ENCODE results near the gene PIGN. TPM values are rescaled to one million over a fixed set of nuclear protein-coding genes. Genes with fewer than 3 reads are reported as not detected.

The PIGN gene
- total RNA-seq, 1 experiment from 2014 or later: 28.8 TPM

DNA sequence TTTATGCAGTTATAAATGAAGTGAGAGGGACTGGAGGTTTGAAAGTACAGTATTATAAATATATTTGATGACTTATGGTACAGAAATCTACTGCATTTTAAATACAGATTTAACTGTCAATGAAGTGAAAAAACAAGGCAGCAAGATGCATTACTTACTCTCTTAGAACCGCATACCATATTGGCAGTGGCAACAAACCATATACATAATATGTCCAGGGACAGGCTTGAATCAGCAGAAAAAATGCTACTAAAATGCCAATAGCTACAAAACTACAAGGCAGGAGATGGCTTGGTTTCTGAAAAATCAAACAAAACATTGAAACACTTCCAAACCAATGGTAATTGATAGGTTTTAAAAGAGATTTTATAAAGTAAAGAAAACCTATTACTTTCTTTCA is 77.2 kb downstream of the PIGN start:
- no peak for DNase-seq (ENCODE audit: low spot score)

DNA sequence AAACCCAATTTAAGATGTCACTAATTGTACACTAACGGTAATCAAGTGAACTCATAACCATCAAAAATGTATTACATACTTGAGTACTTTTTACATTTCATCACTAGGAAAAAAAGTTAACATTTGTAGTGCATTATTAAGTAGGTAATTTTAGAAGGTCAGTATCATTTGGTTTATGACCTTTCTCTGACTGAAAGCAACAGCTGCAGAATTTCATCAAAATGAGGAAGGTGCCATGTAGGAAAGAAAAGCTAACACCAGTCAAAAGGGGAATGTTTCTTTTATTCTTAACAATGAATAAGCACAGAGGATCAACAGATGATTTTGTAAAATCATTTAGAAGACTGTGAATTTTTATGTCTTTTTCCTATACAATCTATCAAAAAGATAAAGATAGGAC is 79.0 kb downstream of the PIGN start:
- no peak for DNase-seq (ENCODE audit: low spot score)

DNA sequence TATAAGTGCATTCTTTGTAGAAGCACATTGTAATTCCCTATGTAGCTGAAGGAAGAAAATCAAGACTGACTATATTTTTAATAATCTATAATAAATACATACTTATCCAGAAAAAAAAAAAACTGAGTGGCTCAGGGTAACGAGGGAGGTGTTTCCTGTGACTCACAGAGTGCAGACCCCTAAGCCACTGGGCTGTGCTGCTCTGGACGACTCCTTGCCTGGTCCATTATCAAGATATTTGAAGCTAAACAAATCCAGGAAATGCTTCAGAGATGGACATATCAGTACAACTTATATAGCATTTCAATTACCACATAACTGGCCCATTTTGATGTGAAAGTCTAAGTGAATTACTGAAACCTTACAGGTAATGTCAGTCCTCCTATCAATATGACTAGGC is 80.6 kb downstream of the PIGN start:
- no peak for DNase-seq (ENCODE audit: low spot score)

DNA sequence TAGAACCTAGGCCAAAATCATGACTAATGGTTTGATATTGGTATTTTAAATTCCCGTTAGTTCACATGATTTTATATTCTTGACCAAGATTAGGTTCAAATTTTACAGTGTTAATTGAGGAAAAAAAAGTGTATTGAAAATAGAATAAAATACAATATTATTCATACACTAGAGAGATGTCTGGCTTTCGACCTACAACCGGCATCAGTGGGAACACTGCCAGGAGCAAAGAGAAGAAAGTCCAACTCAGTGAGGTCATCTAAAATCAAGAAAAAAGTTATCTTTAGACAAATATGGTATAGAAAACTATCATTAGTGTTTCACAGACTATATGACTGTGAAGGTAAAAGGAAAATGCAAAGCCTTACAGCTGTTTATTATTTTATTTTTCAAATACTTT is 81.5 kb downstream of the PIGN start:
- DNase-seq (ENCODE audit: low spot score): no peak

DNA sequence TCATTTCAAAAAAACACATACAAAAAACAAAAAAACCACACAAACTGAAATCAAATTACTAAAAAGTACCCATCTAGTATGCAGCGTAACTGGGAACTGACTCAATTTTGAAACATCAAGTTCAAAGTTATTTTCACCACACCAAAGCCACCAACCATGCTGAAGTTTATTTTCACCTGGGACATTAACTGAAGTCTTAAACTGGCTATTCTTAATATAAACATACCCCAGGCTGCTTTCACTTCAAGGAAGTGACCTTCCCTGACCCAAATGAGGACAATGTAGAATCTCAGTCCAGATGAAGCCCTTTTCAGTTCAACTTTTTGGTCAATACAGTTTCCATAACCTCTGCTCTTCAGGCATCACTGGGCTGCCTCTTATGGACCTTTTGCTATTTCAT is 84.6 kb downstream of the PIGN start:
- no peak for DNase-seq (ENCODE audit: low spot score)

DNA sequence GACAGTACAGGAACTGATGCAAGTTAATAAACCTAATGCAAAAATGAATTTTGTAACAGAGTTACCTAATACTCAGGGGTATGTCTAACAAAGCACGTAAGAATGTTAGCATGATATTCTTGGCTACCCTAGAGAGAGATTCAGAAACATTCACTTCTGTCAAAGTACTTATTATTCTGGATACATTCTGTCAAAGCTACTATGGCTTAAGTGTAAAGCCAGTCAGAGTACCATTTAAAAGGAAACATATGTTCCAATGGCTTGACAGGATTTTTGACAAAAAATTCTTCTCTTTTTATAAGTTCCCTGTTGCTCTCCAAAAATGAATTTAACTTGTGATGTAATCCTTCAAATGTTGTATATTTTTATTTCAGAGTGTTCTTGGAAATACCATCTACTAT is 85.5 kb downstream of the PIGN start:
- DNase-seq (ENCODE audit: low spot score): no peak

DNA sequence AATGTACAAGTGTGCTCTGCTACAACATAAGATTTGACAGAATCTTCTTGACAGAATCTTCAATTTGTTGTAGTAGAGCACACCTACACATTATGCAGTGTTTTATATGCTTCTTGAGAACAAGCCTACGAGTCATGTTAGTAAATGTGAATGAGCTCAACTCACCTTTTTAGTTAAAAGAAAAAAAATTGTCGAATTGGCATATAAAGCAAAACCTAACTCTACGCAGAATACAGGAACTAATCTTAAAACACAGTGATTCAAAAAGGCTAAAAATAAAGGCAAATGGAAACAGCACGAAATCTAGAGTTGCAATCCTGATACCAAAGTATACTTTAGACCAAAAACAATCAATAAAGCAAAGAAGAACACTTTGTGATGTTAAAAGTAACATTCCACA is 87.9 kb downstream of the PIGN start:
- DNase-seq (ENCODE audit: low spot score): no peak

DNA sequence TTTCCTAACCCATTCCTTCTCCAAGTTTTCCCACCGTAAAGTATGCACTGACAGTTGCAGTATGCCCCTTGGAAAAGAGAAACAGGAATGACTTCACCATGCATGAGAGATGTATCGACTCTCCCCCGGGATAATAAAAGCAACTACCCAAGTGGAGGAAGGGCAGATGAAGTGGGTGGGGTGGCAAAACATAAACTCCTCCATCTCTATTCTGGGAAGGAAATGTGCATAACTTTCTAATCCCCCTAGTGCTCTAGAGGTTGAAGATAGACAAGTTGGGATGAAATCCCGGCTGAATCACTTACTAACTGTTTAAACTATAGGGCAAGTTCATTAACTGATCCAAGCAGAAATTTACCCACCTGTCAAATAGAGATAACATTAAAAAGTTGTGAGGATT is 89.2 kb downstream of the PIGN start:
- no peak for DNase-seq (ENCODE audit: low spot score)

DNA sequence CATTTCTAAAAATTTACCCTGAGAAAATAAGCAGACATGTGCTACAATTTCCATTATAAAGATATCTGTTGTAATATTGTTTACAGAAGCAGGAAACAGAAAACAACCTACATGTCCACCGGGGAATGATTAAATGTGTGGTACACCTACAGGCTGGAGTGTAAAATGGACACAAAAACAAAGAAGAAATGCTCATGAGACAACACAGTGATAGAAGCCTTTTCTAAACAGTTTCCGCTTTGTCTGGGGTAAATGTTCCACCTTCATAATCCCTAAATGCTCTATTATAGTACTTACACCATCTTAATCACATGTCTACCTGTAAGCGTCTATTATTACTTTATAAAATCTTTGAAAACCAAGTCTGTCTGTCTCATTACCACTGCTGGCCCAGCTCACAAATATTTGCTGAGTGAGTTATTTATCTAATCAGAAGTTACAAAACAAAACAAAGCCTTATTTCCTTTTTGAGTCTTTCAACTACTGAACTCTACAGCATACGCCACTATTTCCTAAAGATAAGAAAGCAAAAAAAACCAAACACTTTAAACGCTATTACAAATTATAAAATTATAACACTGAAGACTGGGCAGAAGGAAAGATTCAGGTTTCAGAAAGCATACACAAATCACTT is 95.3 kb downstream of the PIGN start:
- no peak for DNase-seq (ENCODE audit: low spot score)

DNA sequence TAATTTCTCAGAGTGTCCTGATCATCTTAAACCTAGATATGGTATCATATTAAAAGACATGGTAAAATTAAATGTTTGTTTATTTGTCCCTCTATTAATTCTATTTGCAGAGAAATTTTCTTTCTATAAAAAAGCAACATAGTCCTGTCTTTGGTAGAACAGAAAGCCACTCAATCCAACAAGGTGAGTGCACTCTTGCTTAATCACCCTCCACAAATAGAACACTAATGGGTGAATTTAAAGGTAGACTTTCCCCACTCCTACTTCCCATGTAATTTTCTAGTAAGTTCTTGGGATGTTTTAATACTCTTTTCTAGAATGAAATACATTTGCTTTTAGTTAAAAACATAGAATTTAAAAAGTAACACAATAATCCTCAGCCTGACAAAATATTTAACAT is 97.7 kb downstream of the PIGN start:
- no peak for DNase-seq (ENCODE audit: low spot score)

DNA sequence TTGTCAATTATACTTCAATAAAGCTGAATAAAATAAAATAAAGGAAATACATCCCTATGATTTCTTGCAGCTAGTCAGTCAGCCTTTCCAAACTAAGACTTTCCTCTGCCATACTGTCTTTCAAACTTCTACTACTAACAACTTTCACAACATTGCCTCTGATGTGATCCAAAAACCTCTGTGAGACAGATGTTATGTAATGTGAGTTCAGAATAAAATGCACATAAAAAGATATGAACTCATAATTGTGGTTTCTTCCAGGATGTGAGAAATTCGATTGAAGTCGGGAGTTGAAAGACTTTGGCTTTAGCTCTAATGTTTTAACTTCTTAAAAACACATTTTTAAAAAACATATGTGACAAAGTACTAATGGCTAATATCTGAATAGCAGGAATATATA is 98.7 kb downstream of the PIGN start:
- DNase-seq (ENCODE audit: low spot score): no peak

DNA sequence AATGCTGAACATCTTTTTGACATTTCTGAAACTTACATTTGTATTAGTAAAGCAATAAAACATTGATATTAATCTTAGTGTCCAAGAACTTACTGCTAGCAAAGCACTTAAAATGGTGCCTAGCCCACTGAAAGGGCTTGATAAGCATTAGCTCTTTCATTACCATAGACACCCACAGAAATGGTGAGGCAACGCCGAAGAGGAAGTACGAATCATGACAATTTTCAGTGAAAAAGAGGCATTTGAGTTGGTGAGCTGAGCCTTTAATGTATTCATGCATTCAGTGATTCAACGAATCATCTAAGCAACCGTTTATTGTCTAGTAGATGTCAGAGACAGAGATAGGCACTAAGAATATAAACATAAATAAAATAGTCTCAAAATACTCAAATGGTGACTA is 101.1 kb downstream of the PIGN start:
- no peak for DNase-seq (ENCODE audit: low spot score)

DNA sequence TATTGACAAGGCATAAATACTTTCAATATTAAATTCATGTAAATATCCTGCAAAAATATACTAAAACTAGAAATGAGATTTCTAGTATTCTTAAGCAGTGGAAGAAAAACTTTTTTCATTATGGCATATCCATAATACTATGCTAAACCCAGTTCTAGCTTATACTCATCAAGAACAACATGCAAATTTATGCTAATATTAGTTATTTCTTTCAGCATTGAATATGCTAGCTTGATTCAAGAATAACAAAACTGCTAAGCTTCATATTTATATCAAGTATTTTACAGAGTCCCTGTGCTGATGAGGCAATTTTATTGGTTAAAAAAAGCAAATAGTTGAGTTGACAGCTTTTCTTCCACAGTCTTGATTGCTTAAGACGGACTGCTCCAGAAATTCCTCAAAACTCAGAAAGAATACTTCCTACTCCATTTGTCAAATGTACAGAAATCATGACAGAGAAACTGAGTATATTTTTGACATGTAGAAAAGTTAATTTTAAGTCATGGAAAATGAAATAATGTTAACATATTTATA is 105.0 kb downstream of the PIGN start:
- DNase-seq (ENCODE audit: low spot score): no peak

DNA sequence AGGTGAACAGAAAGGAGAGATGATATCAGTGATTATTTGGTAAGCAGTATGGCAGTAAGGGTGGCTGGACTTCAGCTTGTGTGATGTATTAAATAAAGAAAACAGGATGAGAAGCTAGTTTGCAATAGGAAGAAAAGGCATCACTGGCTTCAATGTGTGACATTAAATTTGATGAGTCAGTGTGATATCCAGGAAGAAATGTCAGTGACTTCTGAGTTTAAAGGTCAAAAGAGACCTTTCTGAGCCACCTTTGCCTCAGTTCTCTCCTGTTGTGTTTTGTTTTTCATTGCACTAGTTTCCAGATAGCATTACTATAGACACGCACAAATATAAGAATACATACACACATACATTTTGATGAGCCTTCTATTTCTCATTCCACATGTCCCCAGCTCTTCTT is 105.6 kb downstream of the PIGN start:
- no peak for DNase-seq (ENCODE audit: low spot score)

DNA sequence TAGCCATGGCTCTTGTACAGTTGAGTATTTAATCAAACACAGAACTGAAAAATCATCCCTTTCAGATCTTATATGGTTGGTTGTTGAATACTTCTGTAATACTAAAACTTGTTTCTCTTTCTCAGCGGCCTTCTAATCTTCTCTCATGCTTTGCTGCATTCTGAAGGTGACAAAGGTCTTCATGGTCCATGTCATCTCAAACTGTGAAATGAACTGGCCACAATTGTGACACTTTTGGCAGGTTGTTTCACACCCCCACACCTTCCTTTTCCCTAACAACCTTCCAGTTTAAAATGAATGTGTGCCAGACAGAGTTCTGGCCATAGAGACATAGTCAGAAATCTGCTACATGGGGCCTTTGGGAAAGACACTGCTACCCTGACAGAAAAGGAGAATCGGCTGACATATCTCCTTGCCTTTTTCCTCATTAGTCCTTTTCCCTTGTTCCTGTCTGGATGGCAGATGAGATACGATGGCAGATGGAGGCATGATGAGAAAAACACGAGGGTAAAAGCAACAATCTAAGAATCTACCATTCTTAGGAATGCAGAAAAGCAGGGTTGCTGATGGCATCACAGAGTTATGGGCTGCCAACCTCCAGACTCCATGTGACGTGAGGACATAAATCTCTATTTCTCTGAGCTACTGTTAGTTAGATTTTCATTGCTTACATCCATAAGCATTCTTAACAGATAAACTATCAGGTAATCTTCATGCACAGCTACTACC is 106.5 kb downstream of the PIGN start:
- no peak for DNase-seq (ENCODE audit: low spot score)

DNA sequence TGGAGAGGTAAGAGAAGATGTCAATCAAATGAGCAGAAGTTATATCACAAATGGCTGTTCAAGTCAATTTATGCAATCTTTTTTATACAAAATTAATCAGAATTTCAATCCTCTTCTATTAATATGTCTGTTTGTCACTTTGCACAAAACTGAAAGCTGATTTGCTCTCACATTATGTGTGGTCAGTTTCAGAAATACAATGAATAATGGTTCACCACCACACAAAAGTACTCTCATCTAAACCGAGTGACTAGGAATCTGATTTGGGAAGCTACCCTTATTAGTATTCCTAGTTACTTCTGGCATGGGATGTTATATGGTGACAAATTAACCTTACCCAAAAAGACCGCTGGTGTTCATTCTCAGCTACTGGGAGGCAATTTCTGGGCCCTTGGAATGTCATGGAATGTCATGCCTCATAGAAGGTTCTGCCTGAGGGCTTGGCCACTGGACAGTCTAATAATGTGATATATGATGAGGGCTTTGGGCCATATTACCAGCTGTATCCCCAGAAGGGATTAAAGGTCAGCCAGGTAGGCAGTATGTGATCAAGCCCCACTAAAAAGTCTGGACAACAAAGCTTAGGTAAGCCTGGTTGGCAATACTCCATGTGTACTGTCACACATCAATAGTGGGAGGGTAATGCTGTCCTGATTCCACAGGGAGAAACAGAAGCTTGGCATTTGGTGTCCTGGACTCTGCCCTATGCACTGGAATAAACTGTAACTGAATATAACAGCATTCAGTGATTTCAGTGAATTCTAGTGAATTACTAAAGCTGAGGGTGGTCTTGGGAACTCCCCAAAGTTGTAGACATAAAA is 113.2 kb downstream of the PIGN start:
- DNase-seq (ENCODE audit: low spot score): no peak

DNA sequence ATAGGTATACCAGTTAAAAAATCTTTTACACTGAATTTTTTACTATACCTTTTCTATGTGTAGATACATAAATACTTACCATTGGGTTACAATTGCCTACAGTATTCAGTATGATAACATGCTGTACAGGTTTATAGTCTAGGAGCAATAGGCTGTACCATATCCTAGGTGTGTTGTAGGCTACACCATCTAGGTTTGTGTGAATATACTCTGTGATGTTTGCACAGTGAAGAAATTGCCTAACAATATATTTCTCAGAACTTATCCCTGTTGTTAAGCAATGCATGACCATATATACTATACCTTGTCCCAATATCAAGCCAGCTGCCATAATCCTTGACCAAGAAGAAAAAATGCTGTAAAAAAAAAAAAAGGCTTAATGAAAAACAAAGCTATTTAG is 114.5 kb downstream of the PIGN start:
- no peak for DNase-seq (ENCODE audit: low spot score)

DNA sequence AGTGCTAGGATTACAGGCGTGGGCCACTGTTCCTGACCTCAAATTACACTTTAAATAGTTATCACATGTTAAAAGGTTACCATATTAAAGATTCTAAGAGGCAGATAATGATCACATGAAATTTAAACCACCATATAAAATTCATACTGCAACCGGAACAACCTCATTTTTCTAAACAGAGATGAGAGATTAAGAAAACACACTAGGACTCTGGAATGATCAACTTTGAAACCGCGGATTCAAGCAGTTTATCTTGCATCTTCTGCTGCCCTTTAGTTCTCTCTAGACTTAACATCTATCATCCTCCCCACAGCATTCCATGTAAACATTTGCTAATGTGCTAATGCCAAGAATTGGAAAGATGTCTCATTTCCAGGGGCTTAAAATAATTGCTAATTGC is 115.8 kb downstream of the PIGN start:
- no peak for DNase-seq (ENCODE audit: low spot score)

DNA sequence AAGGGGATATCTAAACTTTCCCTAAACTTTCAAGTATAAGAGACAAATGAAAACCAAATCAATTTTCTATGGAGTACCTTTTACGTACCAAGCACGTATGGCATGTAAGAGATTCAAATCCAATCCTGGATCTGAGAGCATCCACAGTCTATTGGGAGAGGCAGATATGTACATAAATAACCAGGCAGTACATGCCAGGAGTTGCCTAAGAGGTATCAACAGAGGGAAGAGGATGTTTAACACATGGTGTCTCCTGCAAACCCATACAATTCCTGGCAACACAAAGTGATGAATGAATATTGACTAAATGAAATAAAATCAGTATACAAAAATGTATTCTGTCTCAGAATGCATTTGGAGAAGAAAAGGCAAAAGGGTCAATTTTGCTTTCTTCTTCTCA is 116.6 kb downstream of the PIGN start:
- no peak for DNase-seq (ENCODE audit: low spot score)

DNA sequence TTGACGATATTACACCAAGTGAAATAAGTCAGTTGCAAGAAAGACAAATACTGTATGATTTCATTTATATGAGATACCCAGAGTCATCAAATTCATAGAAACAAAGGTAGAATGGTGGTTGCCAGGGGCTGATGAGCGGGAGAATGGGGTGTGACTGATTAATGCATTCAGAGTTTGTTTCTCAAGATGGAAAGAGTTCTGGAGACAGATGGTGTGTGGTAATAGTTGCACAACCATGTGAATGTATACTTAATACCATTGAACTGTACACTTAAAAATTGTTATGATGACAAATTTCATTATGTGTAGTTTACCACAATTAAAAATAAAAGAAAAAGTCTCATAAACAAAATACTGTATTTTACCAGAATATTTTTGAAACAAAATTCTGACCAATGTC is 117.3 kb downstream of the PIGN start:
- no peak for DNase-seq (ENCODE audit: low spot score)

DNA sequence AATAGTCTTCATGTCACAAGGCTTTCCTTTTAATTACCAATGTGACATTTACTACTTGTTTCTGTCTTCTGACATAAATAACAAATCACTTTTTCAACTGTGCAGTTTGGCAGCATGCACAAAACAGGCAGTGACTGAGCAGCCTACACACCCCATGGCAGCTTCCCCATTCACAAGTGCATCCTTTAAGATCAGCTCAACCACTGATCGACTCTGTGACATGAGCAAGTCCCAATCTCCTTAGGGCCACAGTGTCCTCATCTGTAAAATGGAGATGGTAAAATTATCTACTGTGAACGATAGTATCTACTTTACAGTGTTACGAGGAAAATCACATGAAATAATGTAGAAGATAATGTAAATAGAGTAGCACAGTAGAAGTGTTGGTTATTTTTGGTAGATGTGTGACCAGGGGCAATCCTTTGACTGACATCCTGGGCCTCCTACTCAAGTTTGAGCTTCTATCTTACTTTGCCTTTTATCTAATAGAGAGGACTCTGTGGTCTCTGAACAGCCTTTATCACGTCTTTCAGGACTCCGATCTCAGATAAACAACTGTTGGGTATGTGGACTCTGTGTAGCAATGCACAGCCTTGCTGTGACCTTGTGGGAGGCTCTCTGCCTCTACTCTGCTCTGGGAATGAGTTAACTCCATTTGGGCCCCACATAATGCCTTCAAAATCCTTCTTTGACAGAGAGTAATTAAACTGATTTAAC is 120.6 kb downstream of the PIGN start:
- DNase-seq (ENCODE audit: low spot score): no peak

DNA sequence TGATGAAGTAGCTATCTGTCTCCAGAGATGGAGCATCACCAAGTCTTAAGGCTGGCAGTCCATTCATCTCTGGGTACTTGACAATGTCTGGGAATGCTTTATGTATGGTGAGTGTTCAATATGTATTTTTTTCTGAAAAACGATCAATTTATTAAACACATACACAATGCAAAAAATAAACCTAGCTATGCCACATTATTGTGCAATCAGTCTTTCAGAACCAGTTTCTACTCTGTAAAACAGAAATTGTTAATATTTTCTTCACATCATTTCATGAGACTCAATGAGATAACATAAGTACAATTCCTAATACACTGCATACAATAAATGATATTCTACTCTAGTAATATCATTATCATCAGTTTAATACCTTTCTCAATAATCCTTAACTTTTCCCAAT is 122.5 kb downstream of the PIGN start:
- no peak for DNase-seq (ENCODE audit: low spot score)

All from H4 (cell line).